Transverse colon (tissue), 4 donors: ENCODE results near the gene TNP2.

ENCODE experiments used
- CTCF ChIP-seq, 5 experiments: fragments of 200-600 bp in 3 of 5; fragments of 450-650 bp in 2 of 5; sonication (generic) in 3 of 5; IDR thresholded peaks; 1 replicate in 2 of 5; 2 replicates in 3 of 5; pipeline ENCODE4 v1.5.1; 2016 to 2017; ENCODE audit warnings: antibody characterized with exemption in 5 of 5, inconsistent platforms in 3 of 5, mild to moderate bottlenecking in 2 of 5, moderate library complexity in 1 of 5
- POLR2A ChIP-seq: fragments of 450-650 bp; IDR thresholded peaks from one replicate; pipeline ENCODE4 v1.6.1; 2016; ENCODE audit warnings: antibody characterized with exemption, mild to moderate bottlenecking, moderate library complexity
- POLR2AphosphoS5 ChIP-seq, 3 donors: sonication (generic); formaldehyde crosslinking; IDR thresholded peaks; one replicate each; pipeline ENCODE4 v1.6.1; 2016; ENCODE audit warnings: antibody characterized with exemption in 3 of 3

- TF ChIP-seq CTCF (IDR thresholded peaks at IDR 0.05) (no peak), POLR2A (peak; percentile 37), POLR2AphosphoS5 (IDR thresholded peaks at IDR 0.05) (peak in 1 of 3 donors; percentile 38)
Measured at GRCh38 chr16:11232852-11233726, 36.0 kb downstream of the TNP2 start.
